GM21381 (cell line): ENCODE measurements around the gene ZSCAN23.

Experiments used
- ATAC-seq: cut with Tn5 transposase; IDR thresholded peaks from one replicate; pipeline ENCODE4 v1.9.1; 2021; ENCODE audit warnings: mild to moderate bottlenecking, moderate library complexity; ENCODE audit not compliant: unreplicated experiment

The ZSCAN23 gene

GRCh38 chr6:28383235-28384142 lies 59.8 kb downstream of the ZSCAN23 start:
- peak; percentile 91 for ATAC-seq
